T-helper 1 cell treated with Interleukin-12 subunit alpha and Interleukin-12 subunit beta and Interleukin-4 antibody, amounts not matched to agents 30 ng/mL and 1 ng/mL, for 36 hours (primary cell): Measurements from ENCODE around the gene APOL3. TPM values are rescaled to one million over a fixed set of nuclear protein-coding genes. Genes with fewer than 3 reads are reported as not detected.
"Not testable (repeated sequence)": the region's sequence is repeated elsewhere in the genome, so short reads cannot be mapped to it uniquely, and the experiment has no call there.

ENCODE experiments used
- intact Hi-C: fragments of 100-400 bp; cut with micrococcal nuclease; formaldehyde crosslinking; loops from one replicate; pipeline ENCODE4 v1.15.1; 2024
- total RNA-seq: library from RNA; stranded (reverse); gene quantifications from 2 replicates; pipeline ENCODE4 v1.2.3, GENCODE V29; 2022

The APOL3 gene
- total RNA-seq, 1 donor from 2014 or later: 221 TPM

DNA sequence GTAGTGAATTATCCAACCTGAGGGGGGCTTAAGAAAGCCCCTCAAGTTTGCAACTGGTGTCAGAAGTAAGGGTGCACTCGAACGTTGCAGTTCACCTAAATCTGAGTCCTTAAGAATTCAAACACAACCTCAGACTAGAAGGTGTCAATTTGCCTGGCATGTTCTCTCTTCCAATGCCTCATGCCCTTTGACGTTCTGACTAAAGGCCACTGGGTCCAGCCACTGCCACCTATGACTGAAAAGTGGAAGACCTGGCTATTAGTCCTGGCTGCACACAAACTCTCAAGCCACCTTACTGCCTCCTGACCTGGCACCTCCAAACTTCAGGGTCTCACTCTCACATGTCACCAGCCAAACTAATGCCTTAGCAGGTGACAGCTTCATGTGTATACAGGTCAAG is 33.0 kb upstream of the APOL3 start:
- intact Hi-C loops: no loop called here

DNA sequence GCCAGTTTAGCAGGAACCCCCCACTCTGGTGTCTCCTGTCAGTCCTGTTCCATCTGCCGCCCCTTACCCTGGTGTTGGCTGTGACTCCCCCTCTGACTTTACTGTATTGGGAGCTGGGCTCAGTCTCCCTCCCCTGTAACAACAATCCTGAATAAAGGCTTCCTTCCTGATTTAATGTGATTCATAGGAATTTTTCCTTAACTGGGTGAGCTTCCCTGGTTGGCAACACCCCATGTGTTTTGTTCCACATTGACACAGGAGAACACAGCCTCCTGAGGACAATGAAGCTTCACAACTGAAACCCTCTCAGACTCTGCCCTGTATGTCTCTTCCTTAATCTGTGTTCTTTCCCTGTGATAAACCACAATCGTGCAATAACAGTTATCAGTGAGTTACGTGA is 32.6 kb upstream of the APOL3 start:
- intact Hi-C loops: no loop called here

DNA sequence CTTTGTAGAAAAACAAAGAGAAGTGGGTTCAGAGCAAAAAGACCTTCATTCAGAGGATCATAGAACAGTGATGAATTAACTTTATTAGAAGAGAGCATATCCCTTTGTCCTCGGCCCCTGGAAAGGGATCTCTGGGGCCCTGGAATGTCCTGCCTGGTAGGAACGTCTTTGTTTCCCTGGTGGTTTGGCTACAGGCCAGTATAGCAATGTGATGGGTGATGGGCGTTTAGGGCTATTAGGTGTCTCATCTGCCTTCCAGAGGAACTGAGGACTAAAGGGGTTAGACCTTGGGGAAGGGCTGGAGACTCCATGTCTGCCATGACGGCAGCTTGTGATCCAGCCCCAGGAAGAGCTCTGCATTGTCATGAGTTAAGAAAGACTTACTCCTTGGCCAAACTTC is 32.0 kb upstream of the APOL3 start:
- intact Hi-C loops: no loop called here

GRCh38 chr22:36191106-36191836 is 30.7 kb upstream of the APOL3 start:
- intact Hi-C loops: no loop called here

- intact Hi-C loops: not testable (repeated sequence)
Observed at GRCh38 chr22:36187862-36188261, 27.3 kb upstream of the APOL3 start.

DNA sequence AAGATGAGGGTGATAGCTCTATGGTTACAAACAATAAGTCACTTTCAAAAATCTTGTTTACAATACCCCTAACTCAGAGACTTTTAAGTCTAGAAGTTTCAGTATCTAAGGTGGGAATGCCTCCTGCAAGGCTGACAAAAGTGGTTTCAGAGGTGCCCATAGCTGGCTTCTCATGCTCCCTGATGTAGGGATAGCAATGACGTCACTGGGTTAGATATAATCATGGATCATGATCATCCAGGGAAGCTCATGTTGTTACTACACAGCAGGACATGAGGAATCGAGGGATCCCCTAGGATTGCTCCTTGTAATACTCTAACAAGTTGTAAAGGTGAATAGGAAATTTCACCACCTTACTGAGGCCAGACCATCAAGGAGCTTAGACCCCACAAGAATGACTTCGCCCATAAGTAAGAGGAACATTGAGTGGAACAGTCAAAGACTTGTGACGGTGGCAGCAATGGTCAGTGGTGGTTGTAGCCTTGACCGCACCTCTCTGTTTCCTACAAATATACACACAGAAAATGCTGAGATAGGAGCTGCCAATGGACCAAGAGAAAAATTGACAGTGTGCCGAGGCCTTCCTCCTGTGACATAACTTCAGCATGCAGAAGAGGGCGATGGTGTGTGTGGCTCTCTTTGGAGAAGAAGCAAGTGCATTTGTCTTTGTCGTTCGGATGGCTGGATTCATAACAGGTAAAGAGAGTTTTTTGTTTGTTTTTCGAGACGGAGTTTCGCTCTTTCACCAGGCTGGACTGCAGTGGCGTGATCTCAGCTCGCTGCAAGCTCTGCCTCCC is 25.5 kb upstream of the APOL3 start:
- intact Hi-C loops: no loop called here

DNA sequence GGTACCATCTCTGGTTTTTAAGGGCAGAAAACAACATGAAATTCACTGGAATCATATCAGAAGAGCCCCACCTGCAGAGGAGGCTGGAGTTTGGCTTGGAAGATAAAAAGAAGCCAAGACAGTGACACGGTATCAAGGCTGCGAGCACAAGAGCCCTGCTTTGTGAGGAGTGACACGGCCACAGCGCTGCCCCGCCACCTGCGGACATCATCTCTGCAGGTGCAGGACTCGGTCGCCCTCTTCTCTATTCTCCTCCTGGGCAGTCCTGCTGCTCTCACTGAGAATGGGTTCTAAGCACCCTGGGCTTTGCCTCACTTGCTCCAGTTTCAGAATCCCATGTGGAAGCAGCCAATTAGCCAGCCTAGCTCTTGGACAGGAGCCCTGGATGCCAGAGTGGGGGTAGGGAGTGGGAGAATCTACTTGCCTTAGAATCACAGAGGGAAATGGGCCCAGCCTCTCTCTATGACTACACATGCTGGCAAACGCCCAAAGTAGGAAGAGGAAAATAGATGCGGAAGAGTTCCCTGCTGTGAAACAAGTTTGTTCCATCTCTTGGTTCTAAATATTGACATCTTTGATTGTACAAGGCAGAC is 24.0 kb upstream of the APOL3 start:
- intact Hi-C loops: no loop called here

DNA sequence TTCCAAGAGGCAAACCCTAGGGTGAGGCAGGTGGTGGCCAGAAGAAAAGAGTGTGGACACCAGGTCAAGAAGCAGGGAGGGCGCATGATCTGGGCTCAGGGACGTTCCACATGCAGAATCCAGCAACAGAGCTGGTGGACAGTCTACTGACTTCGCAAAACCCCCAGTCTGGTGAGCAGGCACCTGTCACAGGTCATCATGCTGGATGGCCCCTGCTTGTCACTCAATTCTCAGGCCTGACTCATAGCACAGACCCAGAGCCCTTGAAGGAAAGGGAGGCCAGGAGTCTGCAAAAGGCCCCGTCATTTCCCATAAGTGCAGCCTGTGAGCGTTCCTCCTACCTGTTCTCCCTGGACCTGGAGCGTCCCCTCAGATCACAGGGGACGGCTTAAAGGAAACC is 22.9 kb upstream of the APOL3 start:
- intact Hi-C loops: no loop called here

- intact Hi-C loops: no loop called here
Observed at GRCh38 chr22:36182857-36183256, 22.3 kb upstream of the APOL3 start.

DNA sequence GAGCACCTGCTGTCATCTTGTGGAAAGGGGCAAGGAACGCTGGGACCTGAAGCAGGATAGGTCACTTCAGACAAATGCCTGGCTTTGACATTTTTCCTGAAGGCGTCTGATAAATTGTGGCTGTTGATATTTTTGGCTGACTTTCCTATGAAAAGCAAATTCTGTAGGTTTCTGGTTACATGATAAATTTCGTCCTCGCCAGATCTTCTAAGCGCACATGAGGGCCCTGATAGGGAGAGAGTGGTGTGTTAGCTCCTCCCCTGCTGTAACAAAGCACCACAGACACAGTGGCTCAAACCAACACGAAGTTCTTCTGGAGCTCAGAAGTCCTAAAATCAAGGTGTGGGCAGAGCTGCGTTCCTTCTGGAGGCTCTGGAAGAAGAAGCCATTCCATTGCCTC is 21.5 kb upstream of the APOL3 start:
- intact Hi-C loops: no loop called here

DNA sequence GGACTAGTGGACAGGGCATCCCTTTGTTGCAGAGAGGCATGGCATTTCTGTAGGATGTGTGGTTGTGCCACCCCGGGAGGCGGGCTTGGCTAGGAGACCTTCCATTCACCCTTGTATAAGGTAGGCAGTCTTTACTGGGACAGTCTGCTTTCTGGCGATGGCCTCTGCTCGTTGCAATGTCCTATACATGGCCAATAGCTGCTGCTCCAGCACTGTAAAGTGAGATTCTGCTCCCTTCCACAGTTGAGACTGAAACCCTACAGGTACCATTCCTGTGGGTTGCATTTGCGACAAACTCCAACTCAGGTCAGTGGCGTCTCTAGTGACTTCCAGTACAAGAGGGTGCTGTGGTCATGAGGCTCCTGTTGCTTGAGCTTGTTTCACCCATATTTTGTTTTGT is 20.4 kb upstream of the APOL3 start:
- intact Hi-C loops: loop anchor here (1.0 kb wide), 4 partner anchors 21 to 831 kb away; partner anchors contain the start of gene APOL3

DNA sequence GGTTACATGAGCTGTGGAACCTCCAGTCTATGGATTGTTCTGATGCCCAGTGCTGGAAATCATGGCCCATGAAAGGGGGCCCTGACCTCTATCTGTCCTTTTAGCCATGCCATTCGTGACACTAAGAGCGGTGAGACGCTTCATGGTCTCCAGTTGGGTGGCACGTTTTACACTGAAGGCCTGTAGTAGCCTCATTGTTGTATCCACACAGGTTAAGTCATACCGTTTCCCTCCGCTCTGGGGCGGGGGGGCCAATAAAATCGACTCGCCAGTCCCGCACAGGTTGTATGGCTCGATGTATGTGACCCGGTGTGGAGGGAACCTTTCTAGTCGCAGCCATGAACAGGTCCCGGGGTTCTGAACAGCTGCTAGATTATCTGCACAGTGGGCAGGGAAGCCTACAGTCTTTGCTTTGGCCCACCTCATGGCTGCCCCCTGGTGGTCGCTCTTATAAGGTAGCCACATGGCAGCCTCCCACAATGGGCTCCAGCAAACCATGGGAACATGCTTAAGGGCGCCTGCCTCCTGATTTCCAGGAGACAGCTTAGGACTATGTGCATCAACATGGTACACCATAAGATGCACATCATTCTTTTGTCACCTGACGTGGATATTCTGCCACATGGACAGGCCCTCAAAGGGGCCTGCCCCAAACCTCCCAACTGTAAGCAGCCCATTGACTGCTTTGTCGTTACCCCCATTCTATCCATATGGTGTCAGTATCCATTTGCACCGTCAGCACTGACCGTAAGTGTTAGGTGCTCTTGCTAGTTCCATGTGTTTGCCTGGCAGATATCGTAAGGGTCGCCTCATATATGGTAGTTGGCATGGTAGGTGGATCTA is 19.7 kb upstream of the APOL3 start:
- intact Hi-C loops: loop anchor here (1.0 kb wide), 4 partner anchors 20 to 830 kb away; partner anchors contain the start of gene APOL3

DNA sequence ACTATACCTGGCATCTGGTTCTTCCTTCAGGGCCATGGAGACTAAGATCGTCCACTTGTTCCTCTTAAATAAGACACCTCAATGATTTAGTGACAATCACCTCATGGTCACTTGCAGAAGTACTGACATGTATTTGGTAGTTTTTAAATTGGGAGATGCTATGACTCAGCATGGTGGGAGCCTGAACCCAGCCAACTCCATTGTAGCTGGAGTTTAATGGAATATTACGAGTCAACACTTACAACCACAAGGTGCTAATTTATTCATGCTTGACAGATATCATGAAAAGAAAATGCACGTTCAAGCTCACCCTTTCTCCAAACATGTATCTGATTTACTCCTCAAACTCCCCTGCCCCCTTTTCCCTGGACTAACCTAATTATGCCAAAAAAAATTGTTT is 16.6 kb upstream of the APOL3 start:
- intact Hi-C loops: no loop called here

DNA sequence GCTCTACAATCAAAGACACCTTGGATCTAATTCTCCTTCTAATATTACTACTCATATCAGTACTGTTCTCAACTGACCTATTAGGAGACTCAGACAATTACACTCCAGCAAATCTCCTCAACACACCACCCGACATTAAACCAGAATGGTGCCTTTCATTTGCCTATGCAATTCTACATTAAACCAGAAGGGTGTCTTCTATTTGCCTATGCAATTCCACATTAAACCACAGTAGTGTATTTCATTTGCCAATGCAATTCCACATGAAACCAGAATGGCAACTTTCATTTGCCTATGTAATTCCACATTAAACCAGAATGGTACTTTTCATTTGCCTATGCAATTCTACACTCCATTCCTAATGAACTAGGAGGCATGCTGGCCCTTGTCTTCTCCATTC is 15.3 kb upstream of the APOL3 start:
- intact Hi-C loops: no loop called here

DNA sequence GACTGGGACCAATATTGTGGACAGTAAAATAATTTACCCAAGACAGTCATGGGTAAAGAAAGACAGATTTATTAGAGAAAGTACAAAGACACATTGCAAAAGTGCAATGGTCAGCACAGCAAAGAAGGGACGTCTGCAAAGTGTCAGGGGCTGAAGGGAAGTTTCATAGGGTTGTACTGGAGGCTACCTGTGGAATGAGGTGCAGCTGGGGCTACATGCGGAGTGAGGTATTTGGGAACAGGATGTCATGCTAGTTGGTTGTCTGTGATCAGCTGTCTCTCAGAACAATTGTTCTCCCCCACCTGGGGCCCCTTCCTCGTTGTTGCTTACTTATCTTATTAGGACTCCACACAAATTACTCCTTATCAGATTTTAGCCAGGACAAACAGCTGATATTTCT is 11.4 kb upstream of the APOL3 start:
- intact Hi-C loops: no loop called here

DNA sequence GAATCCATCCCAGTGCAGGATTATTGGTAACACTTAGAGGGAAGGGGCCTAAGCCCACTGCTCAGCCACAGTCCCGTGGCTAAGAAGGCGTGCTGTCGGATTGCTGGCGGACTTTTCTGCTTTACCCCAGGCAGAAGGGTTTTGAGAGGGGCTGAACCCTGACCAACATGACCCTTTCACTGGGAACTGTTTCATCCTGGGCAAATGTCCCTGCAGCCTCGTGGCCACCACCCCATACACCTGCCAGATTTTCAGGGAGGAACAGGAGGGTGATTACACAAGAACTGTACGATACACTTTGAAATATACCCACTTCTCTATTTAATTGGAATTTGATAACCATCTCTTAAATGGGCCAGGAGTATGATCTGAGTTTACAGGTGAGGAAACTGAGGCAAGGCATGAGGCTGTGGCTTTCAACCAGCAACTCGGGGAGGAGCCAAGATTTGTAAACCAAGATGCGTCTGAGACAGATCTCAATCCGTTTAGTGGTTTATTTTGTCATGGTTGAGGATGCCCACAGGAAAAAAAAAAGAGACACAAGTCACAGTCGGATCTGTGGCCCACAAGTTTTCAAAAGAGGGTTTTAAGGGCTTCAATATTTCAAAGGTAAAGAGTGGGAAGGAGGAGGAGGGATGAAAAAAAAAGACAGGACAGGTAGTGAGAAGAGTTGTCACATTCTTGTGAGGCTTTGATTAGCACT is 6.1 kb upstream of the APOL3 start:
- intact Hi-C loops: no loop called here

DNA sequence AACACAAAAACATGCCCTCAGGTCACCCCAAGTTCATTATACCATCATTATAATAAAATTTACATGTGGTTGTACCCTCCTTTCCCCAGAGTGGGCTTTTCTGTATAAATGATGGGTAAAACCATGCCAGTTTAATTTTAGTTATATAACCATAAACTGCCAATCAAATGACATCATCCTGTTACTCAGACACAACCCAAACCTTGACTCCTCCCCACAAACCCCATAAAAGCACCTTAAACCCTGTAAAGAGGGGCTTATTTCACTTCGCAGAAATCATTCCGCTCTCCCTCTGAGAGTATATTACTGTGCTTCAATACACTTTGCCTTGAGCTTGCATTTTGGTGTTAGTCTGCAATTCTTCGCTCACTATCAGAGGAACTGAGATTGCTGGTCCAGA is 5.5 kb upstream of the APOL3 start:
- intact Hi-C loops: no loop called here

DNA sequence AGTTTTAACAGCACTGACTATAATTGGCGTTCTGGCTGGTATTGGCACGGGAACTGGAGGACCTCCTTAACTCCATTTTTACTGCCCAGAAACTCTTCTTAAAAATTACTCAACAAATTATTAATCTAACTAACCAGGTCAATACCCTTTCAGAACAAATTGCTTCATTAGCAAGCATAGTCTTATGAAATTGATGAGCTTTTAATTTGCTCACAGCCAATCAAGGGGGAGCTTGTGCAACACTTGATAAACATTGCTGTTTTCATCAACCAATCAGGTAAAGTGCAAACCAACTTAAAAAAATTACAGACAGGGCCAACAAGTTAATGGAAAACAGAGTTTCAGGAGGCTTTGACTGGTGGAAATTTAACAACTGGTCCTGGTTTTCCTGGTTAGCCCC is 4.6 kb upstream of the APOL3 start:
- intact Hi-C loops: no loop called here

DNA sequence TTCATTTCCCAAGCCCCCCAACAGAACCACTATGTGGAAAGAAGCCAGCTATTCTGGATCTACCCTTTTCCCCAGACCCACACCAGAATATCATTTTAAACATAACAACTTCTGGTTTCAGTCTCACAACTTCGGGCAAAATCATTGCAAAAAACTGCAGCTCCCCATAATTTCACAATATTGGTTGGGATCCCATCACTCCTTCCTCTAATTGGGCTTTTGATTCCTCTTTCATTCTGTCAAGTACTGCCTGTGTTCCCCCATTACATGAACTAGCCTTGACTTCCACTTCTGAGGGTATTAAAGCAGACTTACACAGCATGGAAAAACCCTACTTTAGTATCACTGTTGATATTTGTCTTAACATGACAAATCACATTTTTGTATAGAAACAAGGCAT is 4.1 kb upstream of the APOL3 start:
- intact Hi-C loops: loop anchor here (5.0 kb wide), 3 partner anchors 88 to 517 kb away; partner anchors contain the start of genes APOL1, APOL6 and MYH9

DNA sequence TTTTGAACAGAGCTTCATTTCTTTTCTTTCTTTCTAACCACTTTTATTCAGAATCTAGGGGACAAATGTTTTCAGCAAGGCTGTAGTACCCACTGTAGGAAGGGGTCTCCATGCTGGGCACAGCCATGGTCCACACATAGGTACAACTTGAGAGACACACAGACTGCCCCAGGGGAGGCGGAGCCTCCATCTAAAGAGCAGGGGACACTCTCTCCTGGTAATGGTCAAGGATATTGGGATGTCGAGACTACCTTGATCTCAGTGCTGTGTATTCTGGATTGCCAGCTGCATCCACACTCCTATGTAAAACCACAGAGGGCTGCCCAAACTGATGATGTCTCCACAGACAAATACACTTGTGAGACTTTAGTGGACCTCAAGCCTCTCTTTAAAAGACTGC is 2.9 kb upstream of the APOL3 start:
- intact Hi-C loops: loop anchor here (5.0 kb wide), 3 partner anchors 89 to 516 kb away; partner anchors contain the start of genes APOL1, APOL6 and MYH9
